ENCODE measurements around the gene P2RY2.
"Not testable (repeated sequence)": the region's sequence is repeated elsewhere in the genome, so short reads cannot be mapped to it uniquely, and the experiment has no call there.

Gene P2RY2

GRCh38 chr11:73271936-73272679, 54.0 kb downstream of the P2RY2 start, which contains the start of gene P2RY6:
Gene P2RY6, plus strand, starts transcription at chr11:73272338. Its CDS starts 24,181 bp downstream, at chr11:73296519.
- Histone ChIP-seq H3K4me1 (ENCODE audit: control insufficient read depth, low read length) (peaks cover 7% of the 10 kb centered on the region; the same call in 1 of the 2 replicates), H3K36me3 (ENCODE audit: control insufficient read depth, low read length) (no peaks in the 10 kb centered on the region), H3K27me3 (ENCODE audit: control insufficient read depth, low read length) (peaks cover 59% of the 10 kb centered on the region), H3K4me2 (ENCODE audit: low read length) (no peak within 1 kb of the TSS), H3K9me3 (ENCODE audit: control insufficient read depth, insufficient read depth, low read length) (no peaks in the 10 kb centered on the region), H3F3A (ENCODE audit: control insufficient read depth, insufficient read depth) (no peaks in the 10 kb centered on the region), H3K79me2 (ENCODE audit: control insufficient read depth, low read length) (no peaks in the 10 kb centered on the region), H3K27ac (ENCODE audit: low read depth, low read length) (no peak within 1 kb of the TSS), H4K20me1 (ENCODE audit: control insufficient read depth, insufficient read depth, low read depth, low read length) (no peaks in the 10 kb centered on the region; the same call in 1 of the 2 replicates), H3K9me2 (replicated peaks; ENCODE audit: control insufficient read depth, low read length) (no peaks in the 10 kb centered on the region), H3K4me3 (ENCODE audit: low read length) (no peak within 1 kb of the TSS)
- no peak for TF ChIP-seq EZH2phosphoT487 (IDR thresholded peaks at IDR 0.05; ENCODE audit: borderline replicate concordance, low read length)
- no peak for TF ChIP-seq CTCF (IDR thresholded peaks at IDR 0.05; ENCODE audit: low read depth, low read length, poor library complexity, severe bottlenecking)

GRCh38 chr11:73272680-73273038, 54.6 kb downstream of the P2RY2 start:
- Histone ChIP-seq H3K9me2 (replicated peaks; ENCODE audit: control insufficient read depth, low read length) (no peaks in the 10 kb centered on the region), H3K9me3 (ENCODE audit: control insufficient read depth, insufficient read depth, low read length) (no peaks in the 10 kb centered on the region), H3K36me3 (ENCODE audit: control insufficient read depth, low read length) (no peaks in the 10 kb centered on the region), H3K27ac (ENCODE audit: low read depth, low read length) (no peak overlapping the region), H4K20me1 (ENCODE audit: control insufficient read depth, insufficient read depth, low read depth, low read length) (no peaks in the 10 kb centered on the region; the same call in 1 of the 2 replicates), H3K27me3 (ENCODE audit: control insufficient read depth, low read length) (peaks cover 54% of the 10 kb centered on the region), H3K4me2 (ENCODE audit: low read length) (no peak overlapping the region), H3K4me1 (ENCODE audit: control insufficient read depth, low read length) (peaks cover 7% of the 10 kb centered on the region; the same call in 1 of the 2 replicates), H3F3A (ENCODE audit: control insufficient read depth, insufficient read depth) (no peaks in the 10 kb centered on the region), H3K79me2 (ENCODE audit: control insufficient read depth, low read length) (no peaks in the 10 kb centered on the region), H3K4me3 (ENCODE audit: low read length) (no peak overlapping the region)
- TF ChIP-seq EZH2phosphoT487 (IDR thresholded peaks at IDR 0.05; ENCODE audit: borderline replicate concordance, low read length) (no peak), CTCF (IDR thresholded peaks at IDR 0.05; ENCODE audit: low read depth, low read length, poor library complexity, severe bottlenecking) (no peak)

- H3K9me2 ChIP-seq (replicated peaks; ENCODE audit: control insufficient read depth, low read length): no peaks in the 10 kb centered on the region
- no peak overlapping the region for H3K27ac ChIP-seq (ENCODE audit: low read depth, low read length)
- no peaks in the 10 kb centered on the region for H3K9me3 ChIP-seq (ENCODE audit: control insufficient read depth, insufficient read depth, low read length)
- H3K27me3 ChIP-seq (ENCODE audit: control insufficient read depth, low read length): peaks cover 51% of the 10 kb centered on the region
- no peaks in the 10 kb centered on the region for H3K79me2 ChIP-seq (ENCODE audit: control insufficient read depth, low read length)
- H3K4me3 ChIP-seq (ENCODE audit: low read length): no peak overlapping the region
- H3K4me2 ChIP-seq (ENCODE audit: low read length): no peak overlapping the region
- no peaks in the 10 kb centered on the region for H3F3A ChIP-seq (ENCODE audit: control insufficient read depth, insufficient read depth)
- TF ChIP-seq CTCF (IDR thresholded peaks at IDR 0.05; ENCODE audit: low read depth, low read length, poor library complexity, severe bottlenecking) (no peak), EZH2phosphoT487 (IDR thresholded peaks at IDR 0.05; ENCODE audit: borderline replicate concordance, low read length) (no peak)
- no peaks in the 10 kb centered on the region; the same call in 1 of the 2 replicates for H4K20me1 ChIP-seq (ENCODE audit: control insufficient read depth, insufficient read depth, low read depth, low read length)
- H3K36me3 ChIP-seq (ENCODE audit: control insufficient read depth, low read length): no peaks in the 10 kb centered on the region
- H3K4me1 ChIP-seq (ENCODE audit: control insufficient read depth, low read length): peaks cover 7% of the 10 kb centered on the region; the same call in 1 of the 2 replicates
These were observed 55.3 kb downstream of the P2RY2 start for GRCh38 chr11:73273222-73273895.

GRCh38 chr11:73274191-73274590, 56.1 kb downstream of the P2RY2 start:
- not testable (repeated sequence) for H4K20me1 ChIP-seq (ENCODE audit: control insufficient read depth, insufficient read depth, low read depth, low read length); H3F3A ChIP-seq (ENCODE audit: control insufficient read depth, insufficient read depth); H3K4me1 ChIP-seq (ENCODE audit: control insufficient read depth, low read length); H3K9me3 ChIP-seq (ENCODE audit: control insufficient read depth, insufficient read depth, low read length); H3K36me3 ChIP-seq (ENCODE audit: control insufficient read depth, low read length); H3K79me2 ChIP-seq (ENCODE audit: control insufficient read depth, low read length); H3K4me3 ChIP-seq (ENCODE audit: low read length); H3K4me2 ChIP-seq (ENCODE audit: low read length); H3K27ac ChIP-seq (ENCODE audit: low read depth, low read length); H3K9me2 ChIP-seq (replicated peaks; ENCODE audit: control insufficient read depth, low read length)
- peaks cover 48% of the 10 kb centered on the region for H3K27me3 ChIP-seq (ENCODE audit: control insufficient read depth, low read length)

Data from DOHH2 (cell line).